Stimulated activated memory B cell treated with anti-CD40 and anti-IgM and Interleukin-4, amounts not matched to agents 10 μg/mL and 1 μg/mL and 100 μg/mL, for 72 hours (primary cell): ENCODE measurements around the gene OSGEP.

ENCODE experiments used
- ATAC-seq: fragments of 150-1000 bp; cut with Tn5 transposase; 2 replicates; pipeline ENCODE4 v1.10.0; 2021
- H3K27ac Mint-ChIP-seq: one replicate; pipeline ENCODE4 v1.8.0; 2022; ENCODE audit warnings: mild to moderate bottlenecking, mixed read lengths
- H3K27me3 Mint-ChIP-seq: one replicate; pipeline ENCODE4 v1.8.0; 2022; ENCODE audit warnings: mixed read lengths
- H3K36me3 Mint-ChIP-seq: one replicate; pipeline ENCODE4 v1.8.0; 2022; ENCODE audit warnings: mixed read lengths
- H3K4me1 Mint-ChIP-seq: one replicate; pipeline ENCODE4 v1.8.0; 2022; ENCODE audit warnings: mixed read lengths
- H3K4me3 Mint-ChIP-seq: one replicate; pipeline ENCODE4 v1.8.0; 2022; ENCODE audit warnings: mild to moderate bottlenecking, moderate library complexity, mixed read lengths
- H3K9me3 Mint-ChIP-seq: one replicate; pipeline ENCODE4 v1.8.0; 2022; ENCODE audit warnings: mixed read lengths

Gene OSGEP

DNA sequence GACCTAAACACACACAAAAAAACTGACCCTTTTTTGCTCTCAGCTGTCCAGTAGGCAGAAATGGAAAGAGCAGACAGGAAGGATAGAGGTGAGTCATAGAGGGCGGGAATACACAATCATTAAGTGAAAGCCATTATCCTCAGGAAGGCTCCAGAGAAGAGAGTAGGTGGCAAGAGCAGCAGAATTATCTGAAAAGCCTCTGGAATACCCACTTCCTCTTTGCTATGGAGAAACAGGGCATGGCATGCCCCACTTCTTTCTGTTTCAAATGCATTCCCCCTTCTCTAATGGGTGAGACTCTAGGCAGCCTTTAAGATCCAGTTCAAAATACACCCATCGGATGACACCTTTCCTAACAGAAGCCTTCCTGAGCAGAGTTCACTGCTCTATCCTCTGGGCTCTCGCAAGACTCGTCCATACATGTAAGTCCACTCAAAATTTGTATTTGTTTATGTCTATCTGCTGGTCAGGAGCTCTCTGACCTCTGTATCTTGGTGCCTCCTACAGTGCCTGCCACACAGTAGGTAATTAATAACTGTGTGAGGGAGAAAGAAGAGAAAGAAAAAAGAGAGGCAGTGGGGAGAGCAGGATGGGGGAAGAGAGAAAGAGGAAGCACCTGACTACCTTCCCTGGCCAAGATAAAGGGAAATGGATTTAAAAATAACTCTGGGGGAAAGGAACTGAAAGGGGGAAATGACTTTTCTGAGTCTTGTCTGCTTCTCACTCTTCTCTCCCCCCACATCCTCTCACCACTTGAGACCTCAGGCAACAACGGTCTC lies 27.2 kb downstream of the OSGEP start:
- H3K9me3 Mint-ChIP-seq: no peaks in the 10 kb centered on the region
- peak overlapping the region; percentile 48 for H3K4me3 Mint-ChIP-seq
- H3K4me1 Mint-ChIP-seq: peaks cover 51% of the 10 kb centered on the region
- H3K36me3 Mint-ChIP-seq: no peaks in the 10 kb centered on the region
- H3K27me3 Mint-ChIP-seq: no peaks in the 10 kb centered on the region
- ATAC-seq: peak; percentile 90
- H3K27ac Mint-ChIP-seq: peak overlapping the region; percentile 90

DNA sequence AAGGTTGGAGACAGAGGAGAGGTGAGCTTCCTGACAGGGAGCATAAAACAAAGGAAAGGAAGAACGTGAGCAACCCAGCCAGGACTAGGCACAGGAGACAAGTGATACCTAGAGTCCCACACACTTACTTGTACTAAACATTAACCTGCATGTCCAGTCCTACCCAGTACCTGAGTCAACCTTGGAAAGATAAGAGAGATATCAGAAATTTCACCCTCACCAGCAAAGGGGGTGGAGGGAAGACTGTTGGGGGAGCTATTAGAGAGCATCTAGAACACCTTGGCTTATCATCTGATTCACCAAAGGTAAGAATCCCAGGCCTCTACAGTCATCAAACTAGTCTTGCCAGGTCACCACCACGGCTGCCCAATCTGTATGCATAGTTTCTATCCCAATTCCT lies 29.8 kb downstream of the OSGEP start:
- no peak for ATAC-seq
- peaks cover 42% of the 10 kb centered on the region for H3K4me1 Mint-ChIP-seq
- H3K36me3 Mint-ChIP-seq: no peaks in the 10 kb centered on the region
- H3K4me3 Mint-ChIP-seq: no peak overlapping the region
- peak overlapping the region; percentile 55 for H3K27ac Mint-ChIP-seq
- H3K9me3 Mint-ChIP-seq: no peaks in the 10 kb centered on the region
- no peaks in the 10 kb centered on the region for H3K27me3 Mint-ChIP-seq

- no peak for ATAC-seq
- no peaks in the 10 kb centered on the region for H3K27me3 Mint-ChIP-seq
- H3K9me3 Mint-ChIP-seq: no peaks in the 10 kb centered on the region
- H3K4me1 Mint-ChIP-seq: peaks cover 29% of the 10 kb centered on the region
- H3K4me3 Mint-ChIP-seq: no peak overlapping the region
- no peaks in the 10 kb centered on the region for H3K36me3 Mint-ChIP-seq
- H3K27ac Mint-ChIP-seq: peak overlapping the region; percentile 59
Observed at GRCh38 chr14:20422886-20423285, 31.7 kb downstream of the OSGEP start.

DNA sequence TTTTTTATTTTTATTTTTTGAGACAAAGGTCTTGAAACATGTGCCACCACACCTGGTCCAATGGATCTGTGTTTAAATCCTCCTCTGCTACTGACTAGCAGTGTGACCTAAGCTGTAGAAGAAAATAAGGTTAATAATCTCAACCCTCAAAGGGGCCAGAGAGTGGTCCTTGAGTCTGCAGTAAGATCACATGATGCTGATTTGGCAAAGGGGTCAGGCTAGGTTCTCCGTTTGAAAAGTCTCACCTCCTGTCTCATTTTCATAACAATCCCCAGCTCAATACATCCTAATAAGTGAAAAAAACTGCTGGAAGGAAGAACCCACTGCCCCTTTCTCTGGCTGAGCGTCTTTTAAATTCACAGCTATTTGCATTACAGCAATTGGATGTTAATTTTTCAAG lies 33.3 kb downstream of the OSGEP start:
- Mint-ChIP-seq H3K27ac (no peak overlapping the region), H3K4me1 (peaks cover 23% of the 10 kb centered on the region), H3K36me3 (no peaks in the 10 kb centered on the region), H3K9me3 (no peaks in the 10 kb centered on the region), H3K27me3 (no peaks in the 10 kb centered on the region), H3K4me3 (no peak overlapping the region)
- no peak for ATAC-seq

GRCh38 chr14:20419419-20419818 lies 35.2 kb downstream of the OSGEP start:
- no peaks in the 10 kb centered on the region for H3K27me3 Mint-ChIP-seq
- no peak overlapping the region for H3K4me3 Mint-ChIP-seq
- peaks cover 17% of the 10 kb centered on the region for H3K4me1 Mint-ChIP-seq
- no peak for ATAC-seq
- H3K27ac Mint-ChIP-seq: peak overlapping the region; percentile 72
- H3K36me3 Mint-ChIP-seq: no peaks in the 10 kb centered on the region
- H3K9me3 Mint-ChIP-seq: no peaks in the 10 kb centered on the region

DNA sequence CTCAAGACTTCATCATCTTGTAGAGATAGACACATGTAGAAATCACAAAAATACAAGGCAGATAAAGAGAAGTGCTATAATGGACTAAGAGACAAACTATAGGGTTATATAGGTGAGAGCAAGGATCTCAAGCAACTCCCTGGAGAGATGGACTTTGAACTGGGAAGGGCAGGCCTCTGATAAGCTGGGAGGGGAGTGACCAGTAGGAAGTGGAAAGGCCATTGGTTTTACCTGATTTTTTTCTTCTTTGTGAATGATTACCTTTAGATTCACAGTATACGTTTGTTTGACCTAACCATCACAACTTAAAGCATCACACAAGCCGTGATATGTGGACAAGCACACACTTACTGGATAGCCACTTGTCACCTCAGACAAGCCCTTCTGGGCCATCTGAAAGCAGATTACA lies 36.1 kb downstream of the OSGEP start:
- no peak overlapping the region for H3K27ac Mint-ChIP-seq
- H3K9me3 Mint-ChIP-seq: no peaks in the 10 kb centered on the region
- H3K4me3 Mint-ChIP-seq: no peak overlapping the region
- H3K36me3 Mint-ChIP-seq: no peaks in the 10 kb centered on the region
- ATAC-seq: no peak
- H3K4me1 Mint-ChIP-seq: peaks cover 16% of the 10 kb centered on the region
- no peaks in the 10 kb centered on the region for H3K27me3 Mint-ChIP-seq

- Mint-ChIP-seq H3K9me3 (no peaks in the 10 kb centered on the region), H3K36me3 (no peaks in the 10 kb centered on the region), H3K27ac (no peak overlapping the region), H3K4me3 (no peak overlapping the region), H3K4me1 (peaks cover 17% of the 10 kb centered on the region), H3K27me3 (no peaks in the 10 kb centered on the region)
- ATAC-seq: no peak
Observed at GRCh38 chr14:20417250-20418186, 37.1 kb downstream of the OSGEP start.

- peaks cover 26% of the 10 kb centered on the region for H3K4me1 Mint-ChIP-seq
- no peak overlapping the region for H3K4me3 Mint-ChIP-seq
- no peaks in the 10 kb centered on the region for H3K27me3 Mint-ChIP-seq
- peak overlapping the region; percentile 66 for H3K27ac Mint-ChIP-seq
- ATAC-seq: no peak
- no peaks in the 10 kb centered on the region for H3K36me3 Mint-ChIP-seq
- H3K9me3 Mint-ChIP-seq: no peaks in the 10 kb centered on the region
Observed at GRCh38 chr14:20416223-20416622, 38.4 kb downstream of the OSGEP start.

GRCh38 chr14:20415782-20416206 lies 38.8 kb downstream of the OSGEP start:
- Mint-ChIP-seq H3K36me3 (no peaks in the 10 kb centered on the region), H3K27ac (peak overlapping the region; percentile 66), H3K27me3 (no peaks in the 10 kb centered on the region), H3K9me3 (no peaks in the 10 kb centered on the region), H3K4me3 (no peak overlapping the region), H3K4me1 (peaks cover 30% of the 10 kb centered on the region)
- peak; percentile 66 for ATAC-seq

DNA sequence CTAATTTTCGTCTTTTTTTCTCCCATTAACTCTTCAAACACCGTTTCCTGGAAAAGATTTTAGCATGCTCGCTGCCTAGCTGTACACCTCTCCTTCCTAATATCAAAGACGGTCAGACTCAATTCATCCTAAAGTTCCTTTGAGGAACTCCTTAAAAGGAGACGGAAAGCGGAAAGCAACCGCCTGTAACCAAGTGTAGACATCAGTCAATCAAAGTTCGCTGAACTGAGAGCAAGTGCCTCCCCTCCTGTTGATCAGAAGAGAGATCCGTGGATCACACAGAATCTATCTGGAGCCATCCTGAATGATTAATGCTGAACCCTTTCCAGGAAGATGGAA lies 40.9 kb downstream of the OSGEP start:
- peaks cover 7% of the 10 kb centered on the region for H3K36me3 Mint-ChIP-seq
- ATAC-seq: peak; percentile 69
- H3K27ac Mint-ChIP-seq: peak overlapping the region; percentile 93
- H3K4me1 Mint-ChIP-seq: peaks cover 41% of the 10 kb centered on the region
- no peaks in the 10 kb centered on the region for H3K9me3 Mint-ChIP-seq
- H3K4me3 Mint-ChIP-seq: peak overlapping the region; percentile 97
- H3K27me3 Mint-ChIP-seq: no peaks in the 10 kb centered on the region

DNA sequence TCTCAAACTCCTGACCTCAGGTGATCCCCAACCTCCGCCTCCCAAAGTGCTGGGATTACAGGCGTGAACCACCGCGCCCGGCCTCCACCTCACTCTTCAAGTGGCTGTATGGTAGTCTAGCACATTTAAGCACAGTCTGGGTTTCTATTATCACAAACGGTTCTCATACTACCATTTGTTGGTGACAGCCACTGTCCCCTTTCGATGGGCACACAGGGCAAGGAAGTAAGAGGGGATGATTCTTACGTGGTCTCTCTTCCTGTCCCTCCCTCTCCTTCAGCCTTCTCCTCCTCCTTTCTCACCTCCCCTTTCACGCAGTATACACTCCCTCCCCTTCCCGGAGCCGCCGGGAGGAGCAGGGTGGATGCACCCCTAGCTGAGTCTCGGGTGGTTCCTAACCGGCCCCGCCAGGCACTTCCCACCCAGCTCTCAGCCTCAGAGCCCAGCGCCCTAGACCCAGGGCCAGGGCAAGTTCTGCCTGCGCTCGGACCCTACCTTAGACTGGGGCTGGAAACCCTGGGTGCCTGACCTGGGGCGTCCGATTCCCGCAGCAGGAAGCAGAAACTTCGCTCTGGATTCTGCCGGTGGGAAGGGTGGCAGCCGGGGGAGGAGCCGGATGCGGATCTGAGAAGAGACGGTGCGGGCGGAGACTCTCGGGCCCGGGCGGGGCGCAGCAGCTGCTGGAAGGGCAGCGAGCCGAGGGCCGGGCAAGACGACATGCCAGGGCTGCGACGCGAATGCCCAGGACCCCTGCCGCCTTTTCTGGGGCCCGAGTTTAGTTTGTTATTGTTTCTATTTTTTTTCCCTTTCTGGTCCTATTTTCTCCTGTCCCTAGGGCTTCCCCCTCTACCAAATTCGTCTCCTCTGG lies 41.5 kb downstream of the OSGEP start, which contains the start of gene TEP1:
Gene TEP1, minus strand, starts transcription at position 626 of the 868 bp plus-strand sequence. CDS start 5,062 bp downstream, outside the sequence.
- Mint-ChIP-seq H3K9me3 (no peaks in the 10 kb centered on the region), H3K27ac (peak within 1 kb of the TSS; percentile 93), H3K4me3 (peak within 1 kb of the TSS; percentile 97), H3K27me3 (no peaks in the 10 kb centered on the region), H3K36me3 (peaks cover 9% of the 10 kb centered on the region), H3K4me1 (peaks cover 44% of the 10 kb centered on the region)
- ATAC-seq: peak; percentile 92

DNA sequence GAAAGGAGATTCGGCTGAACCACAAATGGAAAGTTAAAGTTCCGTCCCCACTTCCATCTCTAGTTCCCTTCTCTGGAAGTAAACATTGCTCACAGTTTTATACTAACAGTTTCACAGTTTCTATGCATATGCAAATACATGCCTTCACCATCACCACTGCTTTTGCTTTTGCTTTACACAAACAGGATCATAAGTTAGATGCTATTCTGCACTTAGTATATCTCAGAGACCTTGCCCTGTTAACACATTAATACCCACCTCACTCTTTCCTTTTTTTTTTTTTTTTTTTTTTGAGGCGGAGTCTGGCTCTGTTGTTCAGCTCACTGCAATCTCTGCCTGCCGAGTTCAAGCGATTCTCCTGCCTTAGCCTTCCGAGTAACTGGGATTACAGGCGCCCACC lies 42.2 kb downstream of the OSGEP start:
- peak overlapping the region; percentile 93 for H3K27ac Mint-ChIP-seq
- peaks cover 16% of the 10 kb centered on the region for H3K36me3 Mint-ChIP-seq
- peaks cover 48% of the 10 kb centered on the region for H3K4me1 Mint-ChIP-seq
- H3K27me3 Mint-ChIP-seq: no peaks in the 10 kb centered on the region
- H3K9me3 Mint-ChIP-seq: no peaks in the 10 kb centered on the region
- ATAC-seq: peak; percentile 76
- H3K4me3 Mint-ChIP-seq: peak overlapping the region; percentile 97

DNA sequence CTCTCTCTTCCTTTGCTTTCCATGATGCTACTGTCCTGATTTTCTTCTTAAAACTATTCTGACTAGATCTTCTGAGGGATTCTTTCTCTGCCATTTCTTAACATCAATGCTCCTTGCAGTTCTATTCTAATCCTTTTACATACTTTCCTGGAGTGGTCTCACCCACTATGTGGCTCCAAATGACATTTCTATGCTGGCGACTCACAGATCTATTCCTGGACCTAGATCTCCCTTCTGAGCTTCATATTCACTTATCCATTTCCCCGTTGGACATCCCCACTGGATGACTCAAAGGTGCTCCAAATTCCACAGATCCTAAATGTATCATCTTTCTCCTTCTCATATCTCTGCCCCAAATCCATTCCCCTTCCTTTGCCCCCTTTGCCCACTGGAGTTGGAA lies 45.4 kb downstream of the OSGEP start:
- Mint-ChIP-seq H3K27ac (peak overlapping the region; percentile 2), H3K36me3 (peaks cover 46% of the 10 kb centered on the region), H3K4me3 (no peak overlapping the region), H3K27me3 (no peaks in the 10 kb centered on the region), H3K9me3 (no peaks in the 10 kb centered on the region), H3K4me1 (peaks cover 59% of the 10 kb centered on the region)
- ATAC-seq: no peak

DNA sequence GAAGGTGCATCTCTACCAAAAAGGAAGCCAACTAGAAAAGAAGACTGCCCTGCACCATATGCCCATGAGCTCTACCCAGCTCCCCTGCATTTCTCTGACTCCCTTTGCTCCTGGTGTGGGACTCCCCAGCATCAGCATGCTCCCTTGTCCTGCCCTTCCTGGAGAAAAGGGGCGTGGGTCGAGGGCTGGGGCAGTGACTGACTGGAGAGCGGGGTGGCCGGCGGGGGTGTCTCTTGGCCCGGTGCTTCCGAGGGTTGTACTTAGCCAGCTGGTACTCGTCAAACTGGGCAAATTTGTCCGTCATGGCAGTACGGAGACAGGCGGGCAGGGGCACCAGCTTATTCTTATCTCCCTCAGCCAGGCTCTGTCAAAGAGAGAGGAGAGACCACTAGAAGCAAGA lies 51.1 kb downstream of the OSGEP start:
- H3K4me3 Mint-ChIP-seq: no peak overlapping the region

More for the DNA sequence above, 51.1 kb downstream of the OSGEP start:
- H3K27me3 Mint-ChIP-seq: no peaks in the 10 kb centered on the region
- H3K27ac Mint-ChIP-seq: no peak overlapping the region
- ATAC-seq: no peak
- H3K4me1 Mint-ChIP-seq: peaks cover 49% of the 10 kb centered on the region
- no peaks in the 10 kb centered on the region for H3K9me3 Mint-ChIP-seq
- H3K36me3 Mint-ChIP-seq: peaks cover 76% of the 10 kb centered on the region
